Stromal cell of bone marrow (primary cell): ENCODE results near the gene CPT2.
A peak's percentile ranks its signal among the peaks of the same experiment; 100 is the strongest.

Source experiments
- DNase-seq: peaks from one replicate; pipeline ENCODE4 v3.0.0-alpha.2; 2012; ENCODE audit warnings: low read depth

CPT2 gene

DNA sequence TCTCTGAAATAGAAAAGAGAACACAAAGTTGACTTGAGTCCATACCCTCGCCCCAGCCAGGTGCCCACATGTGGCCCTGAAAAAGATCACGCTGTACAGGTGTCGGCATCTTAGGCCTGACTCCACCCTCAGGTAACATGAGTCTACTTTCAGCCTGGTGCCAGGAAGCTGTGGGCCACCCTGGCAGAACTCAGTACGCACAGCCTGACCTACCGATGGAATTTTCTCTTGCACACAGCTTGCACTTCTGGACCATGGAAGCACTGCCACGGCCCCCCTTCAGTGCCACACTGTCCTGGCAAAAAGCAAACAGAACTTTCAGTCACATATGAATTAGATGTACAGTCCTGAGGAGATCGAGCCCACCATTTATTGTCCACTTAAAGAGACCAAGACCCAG lies 21.6 kb downstream of the CPT2 start:
- DNase-seq: no peak

DNA sequence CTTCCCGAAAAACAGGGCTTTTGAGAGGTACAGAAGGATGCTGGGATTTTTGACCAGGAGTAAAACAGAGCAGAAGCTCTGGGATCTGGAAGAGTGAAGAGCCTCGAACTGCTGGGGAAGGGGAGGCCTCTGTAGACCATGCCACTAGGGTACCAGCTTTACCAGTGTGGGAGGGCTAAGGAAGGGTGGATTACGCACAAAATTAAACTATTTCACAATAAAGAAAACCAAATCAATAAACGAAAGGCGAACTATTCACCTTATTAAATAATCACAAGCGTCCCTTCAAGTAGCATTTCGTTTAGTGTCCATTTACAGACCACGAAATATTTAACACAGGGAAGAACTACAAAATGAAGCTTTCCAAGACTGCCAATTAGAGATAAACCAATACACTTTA lies 23.1 kb downstream of the CPT2 start:
- no peak for DNase-seq

DNA sequence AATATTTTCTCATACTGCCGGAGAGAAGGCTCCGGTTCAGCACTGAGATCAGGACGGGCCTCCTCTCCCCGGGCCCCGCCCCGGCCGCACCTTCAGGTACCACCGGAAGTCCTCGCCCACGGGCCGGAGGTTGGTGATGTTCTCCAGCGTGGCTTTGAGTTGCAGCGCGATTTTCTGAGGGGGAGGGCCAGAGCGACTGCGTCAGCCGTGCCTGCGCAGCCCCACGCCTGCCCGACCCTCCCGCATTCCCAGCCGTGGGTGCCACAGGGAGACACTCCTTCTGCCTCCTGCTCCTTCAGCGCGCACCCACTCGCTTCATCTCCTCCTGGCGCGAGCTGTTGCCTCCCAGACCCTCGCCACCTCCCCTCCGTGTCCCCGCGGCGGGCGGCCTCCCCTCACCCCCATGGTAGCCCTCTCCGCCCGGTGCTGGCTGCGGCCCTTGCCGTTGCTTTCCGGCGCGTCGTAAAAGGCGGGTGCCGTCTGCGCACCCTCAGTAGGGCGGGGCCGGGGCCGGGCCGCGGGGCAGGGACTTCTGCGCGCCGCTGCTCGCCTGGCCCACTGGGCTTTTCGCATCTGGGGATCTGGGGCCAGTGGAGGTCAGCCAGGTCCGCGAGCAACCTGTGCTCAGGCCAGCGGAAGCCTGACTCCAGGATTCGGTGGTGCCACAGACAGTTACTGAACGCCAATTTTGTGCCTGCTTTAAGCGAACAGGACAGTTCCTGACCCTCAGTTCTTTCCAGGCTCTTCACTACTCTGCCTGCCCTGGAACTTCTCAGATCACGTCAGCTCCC lies 23.7 kb downstream of the CPT2 start, which contains the start of gene CZIB:
TSS of gene CZIB (minus strand) at position 464 of the 791 bp plus-strand sequence. CDS start at position 405, 59 bp downstream.
- DNase-seq: peak; percentile 76

DNA sequence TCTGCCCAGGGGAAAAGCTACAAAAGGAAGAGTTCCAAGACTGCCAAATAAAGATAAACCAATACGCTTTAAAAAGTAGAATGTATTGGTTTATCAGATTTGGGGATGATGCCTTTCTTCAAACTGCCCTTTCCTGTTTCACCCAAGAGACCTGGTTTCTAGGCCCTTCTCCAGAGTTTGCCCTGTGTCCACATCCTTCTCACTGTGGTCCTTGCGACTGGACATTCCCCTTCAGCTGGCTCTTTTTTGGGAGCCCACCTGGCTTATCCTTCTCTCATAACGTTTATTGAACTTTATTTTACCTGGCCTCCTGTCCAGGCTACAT lies 24.3 kb downstream of the CPT2 start:
- DNase-seq: no peak

DNA sequence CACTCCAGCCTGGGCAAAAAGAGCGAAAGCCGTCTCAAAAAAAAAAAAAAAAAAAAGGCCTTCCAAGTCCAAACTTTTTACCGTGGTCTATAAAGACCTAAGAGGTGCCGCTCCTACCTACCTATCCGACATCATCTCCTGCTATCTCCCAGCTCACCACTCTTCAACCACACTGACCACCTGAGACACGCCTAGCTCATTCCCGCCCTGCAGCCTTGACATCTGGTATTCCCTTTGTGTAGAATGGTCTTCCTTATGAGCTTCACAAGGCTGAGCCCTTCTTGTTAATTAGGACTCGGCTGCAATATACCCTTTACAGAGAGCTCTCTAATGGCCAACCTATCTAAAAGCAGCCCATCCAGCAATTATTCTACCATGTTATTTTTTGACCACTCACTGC lies 41.0 kb downstream of the CPT2 start:
- no peak for DNase-seq

DNA sequence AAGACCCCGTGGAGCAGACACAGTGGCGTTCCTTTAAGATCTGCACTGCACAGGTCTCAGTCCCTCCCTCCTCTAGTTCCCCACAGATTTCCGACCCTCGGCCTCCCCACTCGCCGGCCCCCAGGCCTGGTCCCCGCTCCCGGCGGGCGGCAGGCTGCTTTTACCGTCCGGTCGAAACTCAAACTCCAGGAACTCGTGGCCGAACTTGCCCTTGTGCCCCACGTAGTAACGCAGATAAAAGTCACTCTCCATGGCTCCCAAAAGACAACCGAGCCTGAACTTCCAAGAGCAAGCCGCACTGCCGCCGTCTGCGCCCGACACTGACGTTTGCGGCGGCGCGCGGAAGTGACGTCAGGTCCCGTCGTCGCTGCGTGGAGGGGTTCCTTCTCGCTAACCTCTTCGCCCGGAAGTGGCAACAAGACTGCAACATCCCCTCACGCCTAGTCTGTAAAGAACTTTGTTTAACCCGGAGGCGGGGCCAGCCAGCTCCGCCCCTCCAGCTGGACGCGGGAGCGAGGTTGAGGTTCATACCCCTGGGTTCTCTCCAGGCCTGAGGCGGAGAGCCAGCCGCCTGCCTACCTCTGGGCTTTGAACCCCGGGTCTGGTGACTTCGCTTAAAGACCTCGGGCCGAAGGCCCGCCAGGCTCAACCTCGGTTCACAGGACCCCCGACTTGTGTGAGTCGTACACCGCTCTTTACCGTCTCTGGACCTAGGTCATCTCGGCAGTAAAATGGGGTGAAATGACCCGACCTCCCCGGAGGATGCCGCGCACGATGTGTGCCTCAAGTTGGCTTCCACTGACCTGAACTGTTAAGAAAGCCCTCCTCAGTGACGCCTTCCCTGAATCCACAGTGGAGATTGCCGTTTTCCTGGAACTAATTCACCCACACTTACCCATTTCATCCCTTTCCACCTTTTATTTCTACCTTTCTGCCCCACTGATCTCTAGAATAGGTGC lies 41.9 kb downstream of the CPT2 start, which contains the start of gene MAGOH:
TSS of gene MAGOH (minus strand) at position 322 of the 959 bp plus-strand sequence. CDS start at position 252, 70 bp downstream.
- DNase-seq: peak; percentile 91

DNA sequence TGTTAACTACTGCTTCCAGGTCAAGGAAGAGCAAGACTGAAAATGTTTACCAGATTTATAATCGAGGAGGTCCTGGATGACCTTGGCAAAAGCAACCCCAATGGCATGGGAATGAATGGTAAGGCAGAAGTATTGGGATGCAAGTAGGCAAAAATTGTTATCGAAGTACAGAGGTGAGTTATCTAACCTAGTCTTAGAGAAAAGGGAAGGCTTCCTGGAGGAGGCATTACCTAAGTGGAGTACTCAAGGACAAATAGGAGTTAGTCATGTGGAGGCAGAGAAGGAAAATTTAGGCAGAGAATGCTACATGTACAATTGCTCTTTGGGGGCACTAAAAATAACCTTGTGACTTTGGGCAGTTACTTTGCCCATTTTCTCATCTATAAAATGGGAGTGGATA lies 45.2 kb downstream of the CPT2 start:
- no peak for DNase-seq

DNA sequence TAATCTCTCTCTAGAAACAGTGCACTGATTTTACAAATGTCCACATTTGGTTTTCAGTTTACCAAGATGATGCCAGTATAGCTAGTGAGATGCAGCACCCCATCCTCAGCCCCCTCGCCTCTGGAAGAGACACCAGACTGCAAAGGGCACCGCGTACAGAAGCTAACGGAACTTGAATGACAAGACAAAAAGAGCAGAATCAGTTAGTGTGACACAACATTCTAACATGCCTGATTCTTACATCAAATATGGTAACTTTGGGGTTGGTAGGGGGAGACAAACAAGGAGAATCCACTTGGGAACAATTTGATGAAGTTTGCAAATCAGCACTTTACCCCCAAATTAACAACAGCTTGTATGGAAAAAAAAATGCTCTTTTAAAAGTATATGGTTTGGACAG lies 45.8 kb downstream of the CPT2 start:
- DNase-seq: no peak

DNA sequence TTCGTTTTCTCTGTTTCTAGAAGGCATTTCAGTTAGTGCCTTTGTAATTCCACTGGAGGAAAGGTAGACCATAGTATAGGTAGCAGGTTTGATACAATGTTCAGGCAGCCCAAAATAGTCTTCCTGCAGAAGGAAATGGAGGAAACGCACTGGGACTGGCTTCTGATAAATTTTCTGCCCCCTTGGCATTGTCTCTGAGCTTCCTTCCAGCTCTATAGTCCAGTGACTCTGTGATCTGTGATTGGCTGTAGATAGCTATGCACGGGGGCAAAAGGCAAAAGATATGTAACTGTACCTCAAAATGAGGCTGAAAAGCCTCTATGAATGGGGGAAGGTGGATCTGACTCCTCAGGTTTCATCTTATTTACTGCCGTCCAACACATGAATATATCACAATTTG lies 47.5 kb downstream of the CPT2 start:
- no peak for DNase-seq

DNA sequence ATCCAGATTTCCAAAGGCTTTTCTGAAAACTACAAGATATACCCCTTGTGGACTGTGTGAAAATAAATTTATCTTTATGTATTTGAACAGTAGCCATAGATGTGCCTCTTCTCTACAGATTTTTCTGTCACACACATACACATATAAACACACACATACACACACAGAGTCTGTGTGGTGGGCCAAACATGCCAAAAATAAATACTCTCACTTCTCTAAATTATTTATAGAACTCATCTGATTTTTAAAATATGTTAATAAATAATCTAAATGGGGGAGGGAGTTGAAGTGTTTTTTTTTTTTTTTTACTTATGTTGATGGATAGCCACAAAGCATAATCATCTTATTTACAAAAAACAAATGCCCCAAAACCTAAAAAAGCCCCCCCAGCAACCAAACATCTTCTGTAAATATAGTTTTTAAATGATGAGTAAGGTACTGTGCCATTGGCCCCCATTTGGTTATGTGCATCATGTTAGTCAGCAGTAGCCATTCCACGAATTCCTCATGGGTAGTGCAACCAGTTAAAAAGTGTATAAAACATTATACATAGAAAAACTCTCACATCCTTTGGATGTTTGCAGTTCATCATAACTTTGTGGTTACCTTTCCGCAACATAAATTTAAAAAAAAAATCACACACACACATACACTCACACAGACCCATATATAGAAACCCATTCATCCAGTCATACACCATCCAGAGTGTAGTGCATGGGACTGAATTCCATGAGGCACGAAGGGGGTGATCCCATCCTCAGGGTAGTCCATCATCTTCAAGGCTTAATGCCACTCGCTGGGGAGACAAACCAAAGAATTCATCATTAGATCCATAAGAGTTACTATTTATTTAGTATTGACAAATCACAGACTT lies 49.9 kb downstream of the CPT2 start:
- DNase-seq: no peak

DNA sequence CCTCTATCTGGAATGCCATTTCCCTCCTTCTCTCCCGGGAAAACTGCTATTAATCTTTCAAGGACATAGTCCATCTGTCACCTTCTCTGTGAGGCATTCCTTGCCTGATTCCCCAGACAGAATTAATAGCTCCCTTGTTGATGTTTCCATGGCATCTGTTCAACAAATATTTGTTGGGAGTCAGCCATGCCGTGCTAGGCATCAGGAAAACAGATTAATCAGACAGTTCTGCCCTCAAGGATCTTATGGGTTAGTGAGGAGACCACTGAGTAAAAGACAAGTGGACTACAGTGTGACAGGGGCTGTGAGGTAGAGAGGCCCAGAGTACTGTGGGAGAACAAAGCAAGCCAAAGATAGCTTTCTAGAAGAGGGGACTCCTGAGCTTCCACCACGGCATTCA lies 53.1 kb downstream of the CPT2 start:
- DNase-seq: no peak

DNA sequence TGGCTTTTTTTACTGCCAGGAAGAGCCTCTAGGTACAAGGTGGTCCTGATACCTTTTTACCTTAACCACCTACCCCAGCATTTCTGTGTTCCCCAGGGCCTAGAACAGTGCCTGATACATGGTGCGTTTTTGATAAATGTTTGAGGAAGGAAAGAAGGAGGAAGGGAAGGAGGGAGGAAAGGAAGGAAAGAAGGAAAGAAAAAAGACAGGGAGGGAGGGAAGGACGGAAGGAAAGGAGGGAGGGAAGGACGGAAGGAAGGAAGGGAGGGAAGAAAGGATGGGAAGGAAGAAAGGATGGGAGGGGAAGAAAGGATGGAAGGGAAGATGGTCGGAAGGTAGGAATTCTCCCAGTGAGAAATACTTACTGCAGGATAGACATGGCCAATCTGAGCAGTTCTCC lies 53.7 kb downstream of the CPT2 start:
- no peak for DNase-seq

DNA sequence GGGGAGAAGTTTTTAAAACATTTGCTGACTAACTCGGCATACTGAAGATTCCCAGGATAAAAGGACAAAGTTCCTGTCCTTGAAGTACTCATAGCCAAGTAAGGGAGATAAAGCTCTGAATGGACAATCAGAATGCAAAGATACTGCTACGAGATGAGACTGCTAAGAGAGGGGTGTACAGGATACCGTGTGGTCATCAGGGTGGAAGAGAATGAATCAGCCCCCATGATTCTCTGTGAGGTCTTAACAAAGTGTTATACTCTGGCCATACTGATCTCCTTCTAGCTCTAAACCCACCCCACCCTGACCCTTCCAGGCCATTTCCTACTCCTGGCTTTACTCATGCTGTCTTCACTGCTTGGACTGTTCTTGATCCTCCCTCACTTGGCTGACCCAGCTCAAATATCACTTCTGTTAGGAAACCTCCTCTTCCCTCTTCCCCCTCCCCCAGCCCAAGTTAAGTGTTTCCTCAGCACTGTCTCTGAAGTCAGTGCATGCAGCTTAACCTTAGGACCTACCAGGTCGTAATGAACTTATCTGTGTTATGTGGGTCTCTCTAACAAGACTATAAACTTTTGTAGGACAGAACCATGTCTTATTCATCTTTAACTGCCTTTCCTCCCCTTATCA lies 57.5 kb downstream of the CPT2 start:
- no peak for DNase-seq

DNA sequence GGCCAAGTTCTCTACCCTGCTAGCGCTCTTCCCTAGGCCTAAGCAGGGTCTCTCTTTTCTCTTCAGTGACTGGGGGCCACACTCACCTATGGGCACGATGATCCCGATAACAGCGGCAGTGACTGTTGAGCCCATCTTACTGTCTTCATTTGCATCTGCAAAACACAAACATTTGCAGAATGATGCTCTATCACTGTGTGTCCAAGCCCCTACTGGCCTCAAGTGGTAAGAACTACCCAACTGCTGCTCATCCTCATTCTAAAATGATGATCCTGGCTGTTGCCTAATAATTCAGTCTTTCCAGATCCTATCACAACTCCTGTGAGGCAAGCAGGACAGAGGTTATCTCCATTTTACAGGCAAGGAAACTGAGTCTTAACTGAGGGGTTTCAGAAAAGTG lies 58.4 kb downstream of the CPT2 start:
- DNase-seq: no peak

DNA sequence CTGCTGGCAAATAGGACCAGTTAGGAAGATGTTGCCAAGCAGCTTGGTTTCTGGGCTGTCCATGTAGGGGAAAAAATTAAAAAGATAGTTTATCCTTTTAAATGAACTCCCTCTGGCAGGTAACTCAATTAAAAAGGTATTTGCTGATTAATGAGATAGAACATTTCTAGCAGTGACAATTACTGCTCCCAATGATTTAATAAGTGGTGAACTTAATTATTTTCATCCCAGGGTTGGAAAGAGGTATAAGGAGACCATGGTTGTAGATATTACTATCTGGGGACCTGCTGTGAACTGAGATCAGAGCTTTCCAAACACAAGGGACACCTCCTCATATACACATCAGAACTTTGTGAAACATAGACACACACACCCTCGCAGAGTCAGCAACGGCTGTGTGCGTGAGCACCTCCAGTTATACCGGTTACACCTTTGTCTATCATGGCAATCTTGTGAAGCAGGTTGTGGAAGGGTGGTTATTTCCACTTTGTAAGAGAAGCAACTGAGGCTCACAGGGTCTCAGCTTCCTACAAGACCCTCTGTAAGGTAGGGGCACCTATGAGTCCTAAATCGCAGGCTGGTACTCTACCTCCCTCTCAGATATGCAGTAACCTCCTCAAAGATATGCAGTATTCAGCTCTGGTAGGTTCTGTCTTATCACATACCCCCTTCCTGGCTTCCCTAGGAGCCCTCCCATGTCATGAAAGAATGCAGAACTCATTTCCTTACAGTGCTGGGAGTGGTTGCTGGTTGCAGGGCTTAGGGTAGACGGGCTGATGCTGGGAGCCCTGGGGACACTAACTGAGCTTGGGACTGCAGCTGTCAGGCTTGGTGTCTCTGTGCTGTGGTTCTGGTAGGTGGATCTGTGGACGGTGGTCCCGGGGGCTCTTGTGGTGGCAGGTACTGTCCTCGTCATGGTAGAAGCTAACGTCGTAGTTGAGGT lies 60.2 kb downstream of the CPT2 start:
- DNase-seq: no peak

DNA sequence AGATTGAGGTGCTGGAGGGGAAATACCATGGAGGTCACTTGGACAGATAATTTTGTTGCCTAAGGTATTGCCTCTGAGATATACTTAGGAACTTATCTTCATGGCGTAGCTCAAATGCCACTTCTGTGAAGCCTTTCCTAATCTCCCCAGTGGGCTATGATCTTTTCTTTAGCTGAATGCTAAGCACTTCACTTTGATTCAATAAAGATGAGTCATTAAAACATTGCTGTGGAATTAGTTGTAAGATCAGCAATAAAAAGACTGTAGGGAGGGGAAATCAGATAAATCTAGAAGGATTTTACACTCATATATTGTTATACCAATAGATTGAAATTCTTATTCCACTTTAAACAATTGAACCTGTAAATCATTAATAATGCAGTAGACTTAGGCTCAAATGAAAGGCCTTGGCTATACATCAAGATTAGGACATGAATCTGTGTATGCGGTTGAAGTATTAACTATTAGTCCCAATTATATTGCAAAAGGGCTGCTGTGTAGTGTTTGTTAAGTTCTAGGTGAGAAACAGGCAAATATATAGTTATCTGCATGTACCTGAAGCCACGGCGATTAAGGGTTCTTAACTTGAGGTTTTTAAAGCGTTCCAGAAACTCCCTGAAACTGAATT lies 60.9 kb downstream of the CPT2 start:
- DNase-seq: no peak

DNA sequence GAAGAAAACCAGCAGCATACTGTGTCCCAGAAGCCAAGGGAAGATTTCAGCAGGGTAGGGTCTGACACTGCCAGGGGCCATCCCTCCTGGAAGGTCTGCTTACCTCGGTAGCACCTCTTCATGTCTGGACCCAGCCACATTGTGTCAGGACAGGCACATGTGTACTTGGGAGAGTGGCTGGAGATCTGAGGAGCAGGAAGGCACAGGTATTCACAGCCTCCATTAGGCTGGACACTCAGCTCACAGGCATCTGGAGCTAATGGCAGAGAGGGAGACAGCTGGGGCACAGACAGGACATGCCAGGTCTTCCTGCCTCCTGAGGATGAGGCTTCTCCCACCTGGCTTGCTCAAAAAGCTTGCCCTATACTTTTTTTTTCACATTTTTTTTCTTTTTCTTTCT lies 61.6 kb downstream of the CPT2 start:
- no peak for DNase-seq

DNA sequence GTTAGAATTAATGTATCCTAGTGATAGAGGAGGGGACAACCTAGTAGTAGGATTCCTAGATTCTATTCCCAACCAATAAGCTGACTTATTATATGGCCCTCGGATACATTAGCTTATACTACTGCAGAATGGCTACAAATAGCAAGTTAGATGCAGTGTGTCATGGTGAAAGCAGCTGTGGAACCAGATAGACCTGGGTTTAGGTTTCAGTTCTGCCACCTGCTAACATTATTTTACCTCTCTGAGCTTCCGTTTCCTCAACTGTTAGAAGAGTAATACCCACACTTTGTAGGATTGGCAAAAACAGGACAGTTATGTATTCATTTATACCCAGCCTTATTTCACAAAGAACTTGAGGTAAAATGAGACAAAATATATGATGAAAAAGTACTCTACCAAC lies 63.3 kb downstream of the CPT2 start:
- no peak for DNase-seq

DNA sequence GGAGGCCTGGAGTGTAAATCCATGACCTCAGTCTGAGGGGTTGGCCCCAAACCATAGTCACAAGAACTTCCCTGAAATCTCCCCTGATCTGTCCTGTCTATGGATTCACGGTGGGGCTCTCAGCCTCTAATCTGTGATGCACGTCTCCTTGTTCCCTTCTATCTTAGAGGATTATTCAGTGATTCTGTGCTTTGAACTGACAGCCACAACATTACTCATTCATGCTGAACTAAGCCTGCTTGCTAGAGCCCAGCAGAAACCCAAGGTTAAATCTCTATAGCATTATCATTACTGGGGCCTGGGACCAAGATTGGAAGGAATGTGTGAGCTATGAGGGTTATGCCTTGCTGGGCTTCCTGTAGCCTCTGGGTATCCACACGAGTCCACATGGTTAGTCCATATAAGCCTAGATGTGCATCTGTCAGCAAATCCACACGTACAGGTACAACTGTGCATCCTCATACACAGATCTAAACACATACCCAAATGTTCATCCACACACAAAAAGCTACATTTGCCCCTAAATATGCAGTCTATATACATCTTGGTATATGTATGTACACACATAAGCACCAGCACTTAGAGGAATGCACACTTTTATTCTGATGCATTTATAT lies 64.1 kb downstream of the CPT2 start:
- DNase-seq: no peak

DNA sequence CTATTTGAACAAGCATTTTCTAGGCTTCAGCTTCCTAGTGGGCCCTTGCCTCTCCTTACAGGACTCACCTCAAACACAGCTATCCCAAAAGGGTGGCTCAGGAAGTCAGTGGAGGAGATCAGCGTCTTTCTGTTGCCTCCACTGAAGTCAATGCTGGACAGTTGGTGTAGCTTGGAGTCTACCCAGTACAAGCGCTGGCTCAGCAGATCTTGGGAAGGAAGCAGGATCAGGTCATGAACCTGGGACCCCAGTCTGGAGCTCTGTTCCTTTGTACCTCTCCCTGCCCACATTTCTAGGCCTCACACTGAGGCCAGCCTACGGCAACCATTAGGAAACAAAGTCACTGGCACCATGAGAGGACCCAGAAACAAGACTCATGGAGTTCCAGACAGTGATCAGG lies 65.4 kb downstream of the CPT2 start:
- no peak for DNase-seq
